GM19468 (cell line): ENCODE results near the gene ZNF391.
"Not testable (repeated sequence)": the region's sequence is repeated elsewhere in the genome, so short reads cannot be mapped to it uniquely, and the experiment has no call there.

Experiments
- ATAC-seq: cut with Tn5 transposase; IDR thresholded peaks from one replicate; pipeline ENCODE4 v1.9.1; 2021; ENCODE audit warnings: mild to moderate bottlenecking, moderate library complexity, moderate number of reproducible peaks; ENCODE audit not compliant: unreplicated experiment; ENCODE audit errors: extremely low read depth

The ZNF391 gene

GRCh38 chr6:27419363-27419762 lies 30.8 kb downstream of the ZNF391 start:
- ATAC-seq, result no peak

- ATAC-seq, result no peak
Observed at GRCh38 chr6:27422651-27423332, 34.2 kb downstream of the ZNF391 start.

- not testable (repeated sequence) for ATAC-seq
Observed at GRCh38 chr6:27424851-27425250, 36.3 kb downstream of the ZNF391 start.

GRCh38 chr6:27426045-27426620 lies 37.6 kb downstream of the ZNF391 start:
- no peak for ATAC-seq

GRCh38 chr6:27428502-27428901 lies 39.9 kb downstream of the ZNF391 start:
- ATAC-seq, result no peak

GRCh38 chr6:27428966-27429365 lies 40.4 kb downstream of the ZNF391 start:
- no peak for ATAC-seq

- ATAC-seq, result no peak
Observed at GRCh38 chr6:27433714-27434113, 45.2 kb downstream of the ZNF391 start.

GRCh38 chr6:27439371-27439770 lies 50.8 kb downstream of the ZNF391 start:
- ATAC-seq, result no peak

GRCh38 chr6:27441001-27441400 lies 52.4 kb downstream of the ZNF391 start:
- no peak for ATAC-seq

GRCh38 chr6:27442932-27443331 lies 54.4 kb downstream of the ZNF391 start:
- no peak for ATAC-seq

GRCh38 chr6:27448456-27448855 lies 59.9 kb downstream of the ZNF391 start:
- ATAC-seq, result no peak

GRCh38 chr6:27451660-27452390 lies 63.3 kb downstream of the ZNF391 start:
- ATAC-seq, result no peak

- no peak for ATAC-seq
Observed at GRCh38 chr6:27452496-27452897, 63.9 kb downstream of the ZNF391 start.
